HG03139 (cell line): ENCODE data around the gene KAT7.

Source experiments
- ATAC-seq: cut with Tn5 transposase; IDR thresholded peaks from one replicate; pipeline ENCODE4 v1.9.1; 2021; ENCODE audit not compliant: unreplicated experiment

Gene KAT7

GRCh38 chr17:49760296-49760695 is 28.2 kb upstream of the KAT7 start:
- ATAC-seq = no peak

DNA sequence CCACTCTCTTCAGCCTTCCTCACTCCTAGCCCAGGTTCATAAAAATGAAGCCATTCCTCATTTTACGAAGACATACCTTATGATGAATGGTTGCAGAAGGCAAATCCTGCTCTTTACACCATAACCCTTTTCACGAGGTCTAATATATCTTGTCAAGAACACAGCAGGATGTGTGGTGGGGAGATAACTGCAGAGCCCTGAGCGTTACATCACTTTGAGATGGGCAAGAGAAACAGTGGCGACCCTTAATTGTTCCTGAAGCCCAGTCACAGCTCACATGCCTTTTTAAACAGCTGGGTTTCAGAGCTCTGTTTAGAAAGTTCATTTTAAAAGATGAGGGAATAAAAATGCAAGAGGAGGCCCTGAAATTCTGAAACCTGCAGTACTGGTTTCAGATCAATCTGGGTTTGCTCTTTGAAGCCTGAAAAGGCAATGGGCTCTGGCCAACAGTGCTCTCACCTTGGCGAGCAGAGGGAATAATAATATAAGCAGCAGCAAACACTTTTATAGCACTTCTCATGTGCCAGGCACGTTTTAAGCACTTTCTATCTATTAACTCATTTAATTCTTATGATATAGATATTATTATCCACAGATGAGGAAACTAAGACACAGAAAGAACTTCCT is 27.4 kb upstream of the KAT7 start:
- no peak for ATAC-seq

DNA sequence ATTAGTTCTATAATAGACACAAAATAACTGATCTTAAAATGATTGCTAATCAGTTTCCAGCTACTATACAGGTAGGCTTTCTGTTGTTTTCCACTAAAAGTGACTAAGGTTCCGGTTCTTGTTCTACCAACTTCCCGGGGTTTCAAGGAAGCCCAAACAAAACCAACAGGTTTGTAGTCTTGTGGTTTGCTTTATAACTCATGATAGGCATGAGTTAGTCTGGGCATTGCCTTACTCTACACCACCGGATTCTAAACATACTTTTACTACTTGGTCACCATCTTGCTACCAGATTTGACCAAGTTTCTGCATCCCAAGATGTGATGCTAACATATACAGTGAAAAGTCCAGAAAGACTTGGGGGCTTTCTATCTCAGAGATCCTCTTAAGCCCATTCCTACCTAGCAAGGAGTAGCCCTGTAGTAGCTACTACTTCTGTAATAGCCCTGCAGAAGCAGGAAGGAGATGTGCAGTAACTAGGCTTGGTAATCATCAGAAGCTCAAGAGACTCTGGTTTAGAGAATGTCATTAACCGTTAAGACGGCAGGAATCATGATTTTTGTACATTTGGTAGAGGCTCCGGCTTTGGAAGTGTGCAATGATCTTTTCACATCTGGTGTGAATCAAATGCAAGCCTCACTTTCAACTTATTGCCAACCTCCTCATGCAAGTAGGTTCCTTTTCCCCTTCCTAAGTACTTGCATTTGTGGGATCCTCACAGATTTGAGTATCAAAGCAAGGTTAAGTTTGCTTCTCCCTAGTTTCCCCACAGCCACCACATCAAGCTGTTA is 26.1 kb upstream of the KAT7 start:
- ATAC-seq = no peak

DNA sequence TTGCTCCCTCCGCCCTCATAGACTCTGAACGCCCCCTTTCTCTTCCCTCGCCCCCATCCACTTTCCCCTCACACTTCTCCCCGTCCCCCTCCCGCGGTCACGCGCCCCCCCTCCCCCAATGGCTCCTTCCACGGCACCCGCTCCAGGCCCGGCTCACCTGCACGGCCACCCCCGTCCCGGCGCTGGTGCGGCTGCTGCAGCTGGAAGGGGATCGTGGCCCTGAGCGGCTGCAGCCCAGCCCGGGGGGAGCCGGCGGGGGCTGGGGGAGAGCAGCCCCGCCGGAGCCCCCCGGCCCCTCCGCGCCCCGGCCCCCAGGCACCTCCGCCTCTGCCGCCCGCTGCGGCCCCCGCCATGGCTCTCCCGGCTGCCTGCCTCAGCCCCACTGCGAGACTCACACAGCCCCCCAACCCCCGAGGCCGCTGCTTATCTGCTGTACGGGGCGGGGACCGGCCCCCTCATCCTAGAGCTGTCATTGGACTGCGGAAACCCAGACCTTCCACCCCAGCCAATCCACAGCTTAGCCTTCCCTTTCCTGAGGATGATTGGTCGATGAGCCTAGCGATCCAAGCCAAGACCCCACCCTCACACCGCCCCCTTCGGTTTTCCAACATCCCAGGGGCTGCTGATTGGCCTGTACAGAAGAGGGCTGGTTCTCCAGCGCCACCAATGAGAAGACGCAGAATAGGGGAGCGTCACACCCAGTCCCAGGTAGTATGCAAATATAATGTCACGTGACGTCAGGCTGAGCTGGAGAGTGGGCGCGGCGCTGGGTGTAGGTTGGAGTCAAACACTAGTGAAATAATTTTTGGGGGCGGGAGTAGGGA is 24.5 kb upstream of the KAT7 start, which contains the start of gene FAM117A:
TSS of gene FAM117A (minus strand) at position 397 of the 824 bp plus-strand sequence. CDS start at position 353, 44 bp downstream.
- ATAC-seq = peak; percentile 96

GRCh38 chr17:49764559-49765180 is 23.8 kb upstream of the KAT7 start:
- ATAC-seq = no peak

- ATAC-seq = no peak
Measured at GRCh38 chr17:49766918-49767530, 21.5 kb upstream of the KAT7 start.

DNA sequence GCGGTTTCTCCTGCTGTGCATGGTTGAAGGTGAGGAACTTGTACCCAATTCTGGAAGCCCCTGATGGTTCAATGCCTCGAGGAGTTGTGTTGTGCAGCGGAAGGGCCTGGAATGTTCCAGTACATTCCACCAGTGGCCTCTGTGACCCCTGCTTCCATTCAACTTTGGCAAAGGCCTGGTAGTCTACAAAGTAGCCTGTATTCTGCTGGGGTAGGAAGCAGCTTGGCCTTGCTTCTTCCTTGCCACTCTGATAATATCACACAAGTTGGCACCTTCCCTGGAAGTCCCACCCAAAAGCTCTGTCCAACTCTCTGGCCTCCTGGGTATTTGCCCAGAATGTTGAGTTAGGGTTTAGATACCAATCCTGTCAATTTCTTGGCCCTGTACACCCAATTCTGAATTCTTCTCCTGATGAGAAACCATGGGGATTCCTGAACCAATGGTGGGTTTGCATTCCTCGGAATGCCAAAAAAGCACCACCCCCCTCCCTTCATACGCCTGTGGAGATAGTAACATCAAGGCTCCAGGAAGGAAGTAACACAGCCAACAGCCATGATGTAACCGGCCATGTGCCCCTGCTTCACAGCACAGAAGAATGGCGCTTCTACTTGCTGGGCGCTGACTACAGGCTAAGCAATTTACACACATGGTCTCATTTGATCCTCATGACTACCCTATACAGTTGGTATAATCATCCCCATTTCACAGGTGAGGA is 12.8 kb upstream of the KAT7 start:
- no peak for ATAC-seq

- no peak for ATAC-seq
Measured at GRCh38 chr17:49776551-49777300, 11.8 kb upstream of the KAT7 start.

DNA sequence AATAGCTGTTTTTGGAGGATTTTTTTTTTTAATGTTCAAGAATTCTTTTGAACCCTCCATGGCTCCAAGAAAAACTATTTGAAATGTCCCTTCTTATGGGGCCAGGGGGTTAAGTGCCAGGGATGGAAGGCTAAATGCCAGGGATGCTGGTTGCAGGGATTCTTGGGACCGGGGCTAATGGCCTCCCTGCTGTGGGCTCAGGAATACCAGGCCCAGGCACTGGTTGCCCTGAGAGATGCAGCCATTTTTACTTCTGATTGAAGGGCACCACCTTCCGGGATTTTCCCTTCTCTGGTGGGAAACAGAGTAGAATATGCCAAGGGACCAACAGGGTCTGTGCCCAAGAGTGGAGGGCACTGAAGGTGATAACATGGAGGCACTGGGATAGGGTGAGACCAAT is 10.9 kb upstream of the KAT7 start:
- ATAC-seq = no peak

- ATAC-seq = no peak
Measured at GRCh38 chr17:49779156-49779738, 9.2 kb upstream of the KAT7 start.

- ATAC-seq = no peak
Measured at GRCh38 chr17:49779739-49780231, 8.7 kb upstream of the KAT7 start.

DNA sequence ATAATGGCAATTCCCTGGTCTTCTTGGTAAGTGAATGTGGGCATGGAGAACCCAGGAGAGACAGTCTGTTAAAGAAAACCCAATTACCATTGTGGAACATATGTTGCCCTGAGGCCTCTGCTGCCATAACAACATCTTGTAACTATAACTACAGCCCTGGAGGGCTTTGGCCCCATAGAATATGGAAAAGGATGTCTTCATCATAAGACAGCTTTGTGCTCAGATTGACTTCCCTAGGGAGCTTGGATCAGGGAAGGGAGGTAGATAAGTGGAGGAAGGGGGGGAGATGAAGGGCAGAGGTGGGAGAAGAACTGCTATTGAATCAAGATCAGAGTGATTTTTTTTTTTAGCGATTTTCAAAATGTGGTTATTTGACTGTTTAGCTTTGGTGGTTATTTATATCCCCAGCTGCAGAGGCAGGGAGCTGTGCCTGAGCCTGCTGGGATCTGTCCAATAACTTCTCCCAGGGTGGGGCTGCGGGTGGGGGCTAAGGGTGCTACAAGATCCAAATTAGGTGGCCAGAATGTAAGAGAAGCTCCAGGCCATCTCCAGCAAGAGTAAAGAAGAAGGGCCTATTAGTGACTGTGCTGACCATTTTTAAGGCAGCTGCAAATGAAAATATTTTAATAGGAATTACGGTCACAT is 5.3 kb upstream of the KAT7 start:
- no peak for ATAC-seq

DNA sequence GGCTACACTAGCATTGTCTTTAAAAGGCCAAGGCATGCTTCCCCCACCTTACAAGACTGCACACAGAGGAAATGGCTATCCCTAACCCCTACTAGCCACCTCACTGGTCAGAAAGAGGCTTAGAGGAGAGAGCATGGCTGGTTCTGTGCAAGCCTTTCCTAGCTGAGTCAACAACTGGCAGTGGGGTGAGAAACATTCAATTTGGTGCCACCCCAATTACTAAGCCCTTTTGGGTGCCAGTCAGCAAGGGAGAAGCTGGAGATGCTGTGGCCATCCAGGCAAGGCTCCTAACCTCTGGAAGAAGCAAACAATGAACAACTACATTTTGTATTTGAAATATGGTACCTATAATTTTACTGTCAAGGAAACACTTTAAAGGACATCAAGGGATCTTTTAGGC is 4.7 kb upstream of the KAT7 start:
- no peak for ATAC-seq

DNA sequence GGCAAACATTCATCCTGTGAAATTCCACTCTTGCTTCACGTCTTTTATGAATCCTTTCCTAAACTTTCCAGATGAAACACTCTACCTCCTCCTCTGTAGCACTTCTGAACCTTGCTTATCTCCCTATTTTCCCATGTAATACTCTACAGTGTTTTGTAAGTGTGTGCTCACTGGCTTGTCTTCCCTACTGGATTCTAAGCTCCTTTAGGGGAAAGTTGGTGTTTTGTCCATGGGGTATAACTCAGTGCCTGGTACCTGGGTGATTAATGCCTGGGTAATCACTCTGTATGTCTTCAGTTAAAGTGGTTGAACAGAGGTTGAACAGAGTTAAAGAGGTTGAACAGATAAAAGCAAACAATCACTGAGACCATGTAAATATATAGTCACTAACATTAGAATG is 3.8 kb upstream of the KAT7 start:
- no peak for ATAC-seq

DNA sequence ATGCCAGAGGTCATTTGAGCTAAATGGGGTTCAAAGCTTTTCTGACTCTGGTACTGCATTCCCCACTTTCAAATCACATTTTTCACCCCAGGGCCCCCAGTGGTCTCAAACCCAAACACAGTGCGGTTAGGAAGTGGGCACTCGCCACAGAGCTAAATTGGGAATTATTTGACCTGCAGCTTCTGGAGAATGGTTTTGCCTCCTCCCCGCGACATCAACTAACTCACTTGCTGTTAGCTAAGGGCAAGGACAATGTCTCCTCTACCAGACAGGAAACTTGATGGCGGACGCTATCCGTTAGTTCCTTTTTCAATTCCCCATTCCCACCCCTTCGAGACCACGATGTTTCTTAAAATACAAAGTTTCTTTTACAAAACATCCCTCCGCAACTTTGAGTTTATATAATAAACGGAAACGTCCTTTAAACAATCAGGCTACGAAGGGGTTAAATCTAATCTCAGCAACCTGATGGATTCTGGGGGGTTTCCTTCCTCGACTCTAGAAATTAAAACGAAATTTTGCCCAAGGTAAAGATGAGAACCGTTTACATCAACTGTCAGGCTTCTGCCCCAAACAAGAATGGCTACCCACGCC is 500 bp upstream of the KAT7 start:
- ATAC-seq = no peak

GRCh38 chr17:49789243-49789578 is 730 bp downstream of the KAT7 start:
- ATAC-seq = no peak

DNA sequence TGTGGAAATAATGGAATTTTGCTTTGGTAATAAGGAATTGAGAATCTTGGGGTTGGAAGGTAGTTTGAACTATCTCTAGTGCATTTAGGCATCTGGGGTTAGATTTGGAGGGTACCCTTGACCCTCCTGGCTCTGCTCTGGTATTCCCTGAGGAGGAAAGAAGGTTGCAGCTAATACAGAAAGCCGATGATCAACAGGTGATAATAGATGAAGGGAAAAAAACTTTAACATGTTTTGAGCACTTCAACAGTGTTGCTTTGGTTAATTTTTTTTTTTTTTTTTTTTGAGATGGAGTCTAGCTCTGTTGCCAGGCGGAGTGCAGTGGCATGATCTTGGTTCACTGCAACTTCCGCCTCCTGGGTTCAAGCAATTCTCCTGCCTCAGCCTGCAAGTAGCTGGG is 4.8 kb downstream of the KAT7 start:
- no peak for ATAC-seq

DNA sequence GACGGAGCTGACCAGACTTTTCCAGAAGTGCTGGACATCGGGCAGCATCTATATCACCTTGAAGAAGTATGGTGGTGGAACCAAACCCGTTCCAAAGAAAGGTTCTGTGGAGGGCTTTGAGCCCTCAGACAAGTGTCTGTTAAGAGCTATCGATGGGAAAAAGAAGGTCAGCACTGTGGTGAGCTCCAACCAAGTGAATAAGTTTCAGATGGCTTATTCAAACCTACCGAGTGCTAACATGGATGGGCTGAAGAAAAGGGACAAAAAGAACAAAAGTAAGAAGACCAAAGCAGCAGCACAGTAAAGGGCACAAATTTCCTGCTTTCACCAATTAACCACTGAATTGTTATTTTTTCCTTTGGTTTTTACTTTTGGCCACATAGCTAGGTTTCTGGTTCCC is 6.9 kb downstream of the KAT7 start:
- ATAC-seq = no peak
